HuH-7.5 (cell line): ENCODE data around the gene NMUR1.

ENCODE experiments used
- DNase-seq: peaks from one replicate; pipeline ENCODE4 v3.0.0; 2011; ENCODE audit warnings: low spot score

Gene NMUR1

DNA sequence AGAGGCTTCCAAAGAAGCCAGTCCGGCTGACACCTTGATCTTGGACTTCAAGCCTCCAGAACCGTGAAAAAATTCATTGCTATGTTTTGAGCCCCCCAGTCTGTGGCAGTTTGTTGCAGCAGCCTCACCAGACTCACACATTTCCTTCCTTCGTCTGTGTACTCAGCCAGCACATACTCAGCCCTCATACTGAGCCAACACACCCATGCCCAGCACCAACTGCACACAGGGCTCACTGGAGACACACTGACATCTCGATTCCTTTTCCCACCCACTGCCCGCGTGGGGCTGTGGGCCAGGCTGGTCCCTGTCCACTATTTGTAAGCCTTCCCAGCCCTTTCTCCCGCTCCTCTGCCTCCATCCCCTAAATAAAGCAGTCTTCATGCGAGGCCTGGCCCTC is 24.1 kb upstream of the NMUR1 start:
- no peak for DNase-seq

DNA sequence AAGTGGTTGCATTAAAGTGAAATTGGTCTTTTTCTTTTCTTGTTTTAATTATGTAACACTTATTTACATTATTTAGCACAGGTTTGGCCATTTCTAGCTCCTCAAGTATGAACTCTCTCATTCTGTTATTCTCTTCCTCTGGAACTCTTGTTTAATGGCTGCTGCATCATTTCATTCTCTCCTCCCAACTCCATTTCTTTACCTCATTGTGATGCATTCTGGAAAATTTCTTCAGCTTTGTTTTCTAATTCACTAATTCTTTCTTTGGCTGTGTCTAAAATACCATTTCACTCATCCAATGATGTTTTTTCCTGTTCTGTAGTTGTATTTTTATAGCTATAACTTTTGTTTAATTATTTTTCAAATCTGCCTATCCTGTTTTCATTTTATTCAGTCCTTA is 22.5 kb upstream of the NMUR1 start:
- DNase-seq = no peak

DNA sequence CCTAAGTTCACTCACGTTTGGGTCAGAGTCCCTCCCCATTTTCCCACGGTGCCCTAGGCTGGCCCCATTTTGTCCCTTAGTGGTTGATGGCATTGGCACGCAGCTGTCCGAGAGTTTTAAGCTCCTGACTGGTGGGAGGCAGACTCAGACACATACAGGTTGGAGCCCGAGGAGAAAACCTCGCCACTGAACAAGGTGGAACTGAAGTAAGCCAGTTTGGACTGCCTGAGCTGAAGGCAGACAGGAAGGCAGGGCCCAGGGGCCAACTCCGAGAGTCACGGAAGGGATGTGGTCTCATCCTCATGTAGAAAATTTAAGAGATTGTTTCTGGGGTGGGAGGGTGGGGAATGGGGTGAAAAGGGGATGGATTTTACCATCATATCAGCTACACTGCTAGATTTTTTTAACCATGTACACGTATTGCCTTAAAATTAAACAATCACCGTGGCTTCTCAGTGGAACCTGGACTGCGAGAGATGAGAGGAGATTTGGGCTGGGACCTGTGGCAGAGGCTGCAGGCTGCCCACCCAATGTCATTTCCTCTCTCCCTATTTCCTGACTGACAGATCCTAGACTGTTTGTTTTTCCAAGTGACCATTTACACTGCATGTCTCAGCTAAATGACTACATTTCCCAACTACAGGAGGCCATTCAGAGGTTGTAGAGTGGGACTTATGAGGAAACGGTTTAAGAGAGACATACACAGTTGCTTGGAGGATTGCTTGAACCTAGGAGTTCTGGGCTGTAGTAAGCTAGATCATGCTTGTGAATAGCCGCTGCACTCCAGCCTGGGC is 19.4 kb upstream of the NMUR1 start:
- DNase-seq = no peak

DNA sequence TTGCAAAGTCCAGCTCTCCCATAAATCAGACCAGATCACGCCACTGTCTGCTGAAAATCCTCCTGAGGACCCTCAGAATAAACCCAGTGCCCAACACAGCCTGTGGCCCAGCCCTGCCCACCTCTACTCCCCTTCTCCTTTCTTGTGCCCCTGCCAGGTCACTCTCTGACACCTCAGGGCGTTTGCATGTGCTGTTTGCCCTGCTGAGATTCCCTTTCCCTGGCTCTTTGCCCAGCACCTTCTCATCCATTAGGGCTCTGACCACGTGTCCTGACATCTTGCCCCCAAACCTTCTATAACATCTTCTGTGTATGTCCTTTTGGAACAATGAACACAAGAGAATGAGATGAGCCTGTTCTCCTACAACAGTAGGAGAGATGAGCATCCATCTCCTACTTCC is 18.5 kb upstream of the NMUR1 start:
- DNase-seq = no peak

DNA sequence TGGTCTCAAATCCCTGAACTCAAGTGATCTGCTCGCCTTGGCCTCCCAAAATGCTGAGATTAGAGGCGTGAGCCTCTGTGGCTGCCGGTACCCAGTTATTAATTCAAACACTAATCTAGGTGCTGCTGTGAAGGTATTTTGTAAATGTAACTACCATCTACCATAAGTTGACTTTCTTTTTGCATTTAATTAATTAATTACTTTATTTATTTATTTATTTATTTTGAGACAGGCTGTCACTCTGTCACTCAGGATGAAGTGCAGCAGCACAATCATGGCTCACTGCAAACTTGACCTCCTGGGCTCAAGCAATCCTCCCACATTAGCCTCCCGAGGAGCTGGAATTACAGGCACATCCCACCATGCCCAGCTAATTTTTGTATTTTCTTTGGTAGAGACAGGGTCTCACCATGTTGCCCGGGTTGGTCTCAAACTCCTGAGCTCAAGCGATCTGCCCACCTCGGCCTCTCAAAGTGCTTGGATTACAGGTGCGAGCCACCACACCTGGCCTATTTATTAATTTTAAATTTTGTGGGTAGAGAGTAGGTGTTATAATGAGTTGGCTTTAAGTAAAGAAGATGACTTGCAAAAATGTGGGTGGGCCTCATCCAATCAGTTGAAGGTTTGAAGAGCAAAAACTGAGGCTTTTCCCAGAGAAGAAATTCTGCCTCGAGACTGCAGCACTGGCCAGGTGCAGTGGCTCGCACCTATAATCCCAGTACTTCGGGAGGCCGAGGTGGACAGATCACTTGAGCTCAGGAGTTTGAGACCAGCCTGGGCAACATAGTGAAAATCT is 17.3 kb upstream of the NMUR1 start:
- no peak for DNase-seq

DNA sequence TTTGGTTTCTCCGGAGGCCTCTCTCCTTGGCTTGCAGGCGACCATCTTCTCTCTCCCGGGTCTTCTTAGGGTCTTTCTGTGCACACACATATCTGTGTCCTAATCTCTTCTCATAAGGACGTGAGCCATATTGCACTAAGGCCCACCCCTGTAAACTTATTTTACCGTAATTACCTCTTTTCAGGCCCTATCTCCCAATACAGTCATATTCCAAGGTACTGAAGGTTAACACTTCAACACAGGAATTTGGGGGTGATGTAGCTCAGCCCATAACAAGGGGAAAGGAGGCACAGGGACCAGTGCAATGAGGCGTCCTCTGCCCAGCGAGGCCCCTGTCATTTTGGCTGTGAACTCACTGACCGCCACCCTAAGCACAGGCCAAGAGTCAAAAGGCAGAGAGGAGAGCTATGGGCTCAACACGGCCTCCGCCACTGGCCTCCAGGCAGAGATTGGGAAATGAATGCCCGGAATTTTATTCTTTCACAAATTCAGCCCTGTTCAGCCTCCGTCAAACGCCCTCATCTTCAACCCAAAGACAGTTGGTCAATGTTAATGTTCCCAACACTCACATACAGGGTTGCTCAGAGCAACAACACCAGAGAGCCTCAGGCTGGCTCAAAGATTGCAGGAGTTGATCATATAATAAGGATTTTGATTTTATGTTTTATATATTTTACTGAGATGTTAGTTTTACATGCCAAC is 15.9 kb upstream of the NMUR1 start:
- DNase-seq = no peak

DNA sequence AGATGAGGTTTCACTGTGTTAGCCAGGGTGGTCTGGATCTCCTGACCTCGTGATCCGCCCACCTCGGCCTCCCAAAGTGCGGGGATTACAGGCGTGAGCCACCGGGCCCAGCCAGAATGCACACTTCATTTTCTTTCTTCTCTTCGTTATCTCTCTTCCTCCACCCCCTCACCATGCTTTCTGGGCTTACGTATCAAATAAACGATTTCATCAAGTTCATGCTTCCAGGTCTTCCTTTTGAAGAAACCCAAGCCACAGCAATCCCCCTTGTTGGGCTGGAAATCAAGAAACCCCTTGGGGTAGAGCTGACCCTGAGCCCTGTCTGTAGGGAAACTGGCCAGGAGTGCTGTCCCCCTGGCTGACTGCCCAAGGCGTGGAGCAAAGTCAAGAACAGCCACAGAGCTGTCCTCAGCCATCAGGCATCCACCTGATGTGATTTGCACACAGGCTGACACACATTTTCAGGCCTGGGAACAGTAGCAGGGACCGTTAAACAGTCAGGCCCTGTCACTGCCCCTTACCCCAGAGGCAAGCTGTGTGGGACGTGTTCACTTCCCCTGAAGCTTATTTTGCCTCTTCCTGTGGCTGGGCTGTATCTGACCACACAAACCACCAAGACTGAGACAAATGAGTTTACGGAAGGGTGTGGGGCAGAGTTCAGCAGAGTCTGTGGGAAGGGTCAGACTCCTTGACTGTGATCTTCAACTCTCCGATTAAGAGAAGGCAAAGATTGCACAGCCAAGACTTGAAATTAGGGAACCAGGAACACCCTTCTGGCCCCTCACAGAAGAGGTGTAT is 15.1 kb upstream of the NMUR1 start:
- DNase-seq = no peak

DNA sequence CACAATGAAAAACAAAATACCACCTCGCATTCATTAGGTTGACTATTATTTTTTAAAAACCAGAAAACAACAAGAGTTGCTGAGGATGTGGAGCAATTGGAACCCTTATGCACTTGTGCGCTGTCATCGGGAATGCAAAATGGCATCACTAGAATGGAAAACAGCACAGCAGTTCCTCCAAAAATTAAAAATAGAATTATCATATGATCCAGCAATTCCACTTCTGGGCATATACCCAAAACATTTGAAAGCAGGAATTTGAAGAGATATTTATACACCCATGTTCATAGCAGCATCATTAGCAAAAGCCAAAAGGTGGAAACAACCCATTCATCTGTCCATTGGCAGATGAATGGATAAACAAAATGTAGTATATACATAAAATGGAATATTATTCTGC is 11.9 kb upstream of the NMUR1 start:
- no peak for DNase-seq

DNA sequence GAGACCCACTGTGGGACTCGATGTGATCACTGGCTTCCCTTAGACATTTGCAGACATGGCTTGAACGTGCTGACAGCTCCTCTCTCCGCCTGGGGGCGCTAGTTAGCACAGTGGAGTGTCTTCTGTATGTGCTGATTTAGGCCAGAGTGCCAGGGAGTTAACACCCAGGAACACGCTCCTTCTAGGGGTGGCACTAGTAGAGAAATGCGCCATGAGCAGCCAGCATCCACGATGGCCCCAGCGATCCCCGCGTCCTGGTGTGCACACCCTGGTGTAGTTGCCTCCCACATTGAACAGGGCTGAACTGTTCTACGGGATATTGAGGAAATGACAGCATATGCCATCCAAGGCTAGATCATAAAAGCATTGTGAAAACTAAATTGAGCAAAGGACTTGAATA is 11.4 kb upstream of the NMUR1 start:
- DNase-seq = no peak

DNA sequence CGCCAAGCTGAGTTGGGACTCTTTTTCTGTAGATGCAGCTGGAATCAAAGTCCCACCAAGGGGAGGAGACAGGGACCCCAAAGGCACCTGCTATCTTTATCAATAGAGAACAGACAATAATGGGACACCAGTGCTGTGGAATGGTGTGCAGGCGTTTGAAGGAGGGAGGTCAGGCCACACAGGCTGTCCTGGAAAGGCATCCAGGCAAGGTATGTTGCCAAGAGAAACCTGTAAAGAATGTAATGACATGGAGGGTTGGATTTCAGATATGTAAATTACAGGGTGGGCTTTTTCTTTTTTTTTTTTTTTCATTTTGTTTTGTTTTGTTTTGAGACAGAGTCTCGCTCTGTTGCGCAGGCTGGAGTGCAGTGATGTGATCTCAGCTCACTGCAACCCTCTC is 9.7 kb upstream of the NMUR1 start:
- no peak for DNase-seq

DNA sequence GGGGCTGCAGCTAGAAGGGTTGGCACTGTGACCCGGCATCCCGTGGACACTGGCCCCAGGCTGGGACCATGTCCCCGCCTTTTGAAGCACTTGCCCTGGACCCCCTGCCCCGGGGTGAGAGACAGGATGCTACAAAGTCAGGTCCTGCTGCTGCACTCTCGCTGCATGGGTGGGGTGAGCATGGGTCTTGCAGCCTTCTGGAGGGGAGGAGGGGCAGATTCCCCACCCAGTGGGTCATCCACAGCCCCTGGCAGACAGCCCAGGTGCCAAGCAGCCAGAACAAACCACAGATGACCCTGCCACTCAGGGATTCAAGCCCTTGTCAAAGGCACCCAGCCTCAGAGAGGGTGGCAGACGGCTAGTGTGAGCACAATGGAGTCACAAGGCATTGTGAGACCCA is 5.7 kb upstream of the NMUR1 start:
- DNase-seq = no peak

DNA sequence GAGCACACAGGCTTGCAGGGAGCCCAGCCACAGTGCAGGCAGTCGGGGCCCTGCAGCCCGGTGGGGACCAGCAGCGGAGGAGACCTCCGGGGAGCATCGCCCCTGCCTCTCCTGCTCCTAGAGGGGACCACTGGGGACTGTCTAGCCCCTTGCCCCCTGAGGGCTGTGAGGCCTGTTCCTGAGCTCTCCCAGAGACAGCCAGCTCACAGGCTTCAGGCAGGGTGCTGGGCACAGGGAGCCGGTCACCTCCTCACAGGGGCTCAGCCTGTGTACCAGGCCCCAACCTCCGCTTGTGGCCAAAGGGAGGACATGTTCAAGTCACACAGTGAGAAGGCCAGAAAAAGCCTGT is 3.5 kb upstream of the NMUR1 start:
- DNase-seq = no peak

DNA sequence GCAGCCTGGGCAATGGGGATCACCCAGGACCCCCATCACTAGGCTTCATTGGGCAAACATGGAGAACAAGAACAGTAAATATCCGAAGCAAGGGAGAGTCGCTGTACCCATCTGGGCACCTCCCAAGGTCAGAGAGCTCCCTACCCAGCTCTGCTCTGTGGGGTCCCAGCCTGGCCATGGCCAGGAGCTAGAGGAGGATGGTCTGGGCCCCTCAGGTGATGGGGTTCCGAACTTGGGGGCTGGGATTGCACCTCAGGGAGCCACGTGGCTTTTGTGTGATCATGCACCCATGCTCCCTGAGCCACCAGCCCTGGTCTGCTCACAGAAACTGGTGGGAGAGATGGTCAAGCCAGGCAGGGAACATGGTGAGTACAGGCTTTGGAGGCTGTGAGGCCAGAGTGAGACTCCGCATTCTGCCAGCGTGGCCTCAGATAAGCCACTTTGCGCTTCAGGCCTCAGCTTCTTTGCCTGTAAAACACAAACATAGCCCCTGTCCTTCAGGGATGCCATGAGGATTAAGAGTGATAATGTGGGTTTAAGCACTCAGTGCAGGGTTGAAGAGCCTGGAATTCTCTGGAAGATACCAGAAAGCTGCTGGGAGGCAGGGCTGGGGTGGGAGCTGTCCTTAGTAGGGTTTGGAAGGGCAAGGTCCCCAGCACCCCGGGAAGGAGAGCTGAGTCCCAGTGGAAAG is 3.0 kb upstream of the NMUR1 start:
- DNase-seq = no peak

DNA sequence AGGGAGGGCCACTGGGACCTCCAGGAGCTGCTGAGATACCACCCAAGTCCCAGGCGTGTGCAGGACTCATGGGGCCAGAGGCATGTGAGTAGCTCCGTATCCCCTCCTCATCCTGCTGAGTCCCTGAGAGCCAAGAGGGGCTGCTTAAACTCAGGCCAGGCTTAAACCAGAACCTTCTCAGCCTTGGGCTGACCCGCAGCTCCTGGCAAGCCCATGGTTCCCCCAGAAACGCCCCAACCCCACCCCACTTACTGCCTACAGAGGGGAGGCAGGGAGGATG is 2.5 kb upstream of the NMUR1 start:
- DNase-seq = no peak

DNA sequence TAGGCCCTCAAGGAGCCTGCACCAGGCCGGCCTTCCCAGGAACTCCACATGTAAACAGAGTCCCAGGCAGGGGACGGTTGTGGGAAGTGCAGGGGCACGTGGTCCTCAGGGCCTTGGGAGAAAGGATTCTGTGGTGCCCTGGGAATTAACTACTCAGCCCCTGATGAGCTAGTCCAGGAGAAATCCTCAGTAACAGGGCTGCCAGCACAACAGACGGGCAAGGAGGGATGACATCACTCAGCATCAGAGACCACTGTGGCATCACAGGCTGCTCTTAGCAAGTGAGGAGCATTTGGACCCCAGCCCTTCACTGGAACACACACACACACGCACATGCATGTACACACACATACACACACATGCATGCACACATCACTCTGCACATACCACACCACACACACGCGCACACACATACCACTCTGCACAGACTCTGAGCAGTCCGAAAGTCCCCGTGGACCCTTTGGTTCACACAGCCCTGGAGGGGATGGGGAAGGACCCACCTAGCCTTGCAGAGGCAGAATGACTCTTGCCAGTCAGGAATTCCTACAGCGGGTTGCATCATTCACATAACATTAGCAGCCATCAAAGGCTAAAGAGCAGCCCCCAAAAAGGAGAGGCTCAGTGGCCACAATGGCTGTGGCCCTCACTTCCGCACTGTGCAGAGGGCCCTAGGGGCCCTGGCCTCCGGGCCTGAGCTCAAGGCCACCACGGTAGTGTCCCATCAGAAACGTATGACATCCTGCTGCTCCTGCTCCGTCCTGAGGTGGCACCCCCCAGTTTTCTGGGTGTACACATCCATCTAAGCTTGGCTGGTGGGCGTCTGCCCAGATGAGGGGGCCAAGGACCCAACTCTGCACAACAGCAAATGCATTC is 1.9 kb upstream of the NMUR1 start:
- DNase-seq = no peak

DNA sequence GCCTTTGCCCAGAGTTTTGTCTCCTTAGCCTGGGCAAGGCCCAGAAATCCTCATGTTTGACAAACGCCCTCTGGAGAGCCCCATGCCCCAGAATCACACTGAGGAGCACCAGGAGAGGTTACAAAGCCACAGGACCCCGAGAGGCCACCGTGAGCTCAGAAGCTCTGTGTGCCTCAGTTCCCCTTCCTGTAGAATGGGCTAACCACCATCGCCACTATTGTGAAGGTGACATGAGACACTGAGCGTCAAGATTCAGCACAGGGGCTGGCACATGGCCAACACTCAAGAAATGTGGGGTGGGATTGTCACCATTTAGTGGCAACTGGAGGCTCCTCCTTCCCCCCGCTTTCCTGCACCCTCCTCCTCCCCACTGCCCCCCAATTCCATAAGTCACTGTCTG is 1.2 kb upstream of the NMUR1 start:
- DNase-seq = no peak

DNA sequence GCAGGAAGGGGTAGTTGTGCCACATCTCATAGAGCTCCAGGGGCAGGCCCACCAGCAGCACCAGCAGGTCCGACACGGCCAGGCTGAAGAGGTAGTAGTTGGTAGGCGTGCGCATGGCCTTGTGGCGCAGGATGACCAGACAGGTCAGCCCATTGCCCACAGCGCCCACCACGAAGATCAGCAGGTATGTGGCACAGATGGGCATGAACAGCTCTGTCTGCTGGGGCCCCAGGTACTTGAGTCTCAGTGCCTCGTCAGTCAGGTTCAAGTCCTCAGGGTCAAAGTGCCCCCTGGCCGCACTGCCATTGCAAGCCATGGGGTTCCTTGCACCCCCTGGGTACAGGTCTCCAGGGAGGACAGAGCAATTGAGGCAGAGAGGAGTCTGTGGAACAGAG is 1.6 kb downstream of the NMUR1 start:
- DNase-seq = no peak

DNA sequence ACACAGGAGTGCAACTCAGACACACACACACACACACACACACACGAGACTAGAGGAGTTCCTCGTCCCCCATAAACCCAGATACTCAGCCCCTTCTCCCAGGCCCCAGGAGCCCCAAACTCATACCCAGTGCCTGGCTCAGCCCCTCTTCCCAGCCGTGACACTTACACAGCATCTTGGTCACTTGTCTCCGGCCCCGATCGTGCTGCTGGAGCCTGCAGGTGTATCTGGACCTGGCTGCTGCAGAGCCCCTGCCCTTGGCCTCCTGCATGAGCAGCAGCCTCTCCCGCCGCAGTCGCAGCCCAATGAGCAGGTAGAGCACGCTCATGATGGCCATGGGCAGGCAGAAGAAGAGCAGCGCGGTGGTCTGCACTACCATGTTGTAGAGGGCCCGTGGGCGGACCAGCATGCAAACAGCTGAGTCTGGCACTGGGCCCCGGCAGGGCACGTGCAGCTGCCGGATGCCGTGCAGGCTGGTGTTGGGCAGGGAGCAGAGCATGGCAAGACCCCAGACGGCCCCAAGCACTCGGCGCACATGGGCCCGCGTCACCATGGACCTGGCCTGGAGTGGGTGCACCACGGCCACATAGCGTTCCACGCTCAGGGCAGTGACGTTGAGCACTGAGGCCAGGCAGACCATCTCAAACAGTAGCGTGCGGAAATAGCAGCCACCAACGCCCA is 2.1 kb downstream of the NMUR1 start:
- DNase-seq = no peak

DNA sequence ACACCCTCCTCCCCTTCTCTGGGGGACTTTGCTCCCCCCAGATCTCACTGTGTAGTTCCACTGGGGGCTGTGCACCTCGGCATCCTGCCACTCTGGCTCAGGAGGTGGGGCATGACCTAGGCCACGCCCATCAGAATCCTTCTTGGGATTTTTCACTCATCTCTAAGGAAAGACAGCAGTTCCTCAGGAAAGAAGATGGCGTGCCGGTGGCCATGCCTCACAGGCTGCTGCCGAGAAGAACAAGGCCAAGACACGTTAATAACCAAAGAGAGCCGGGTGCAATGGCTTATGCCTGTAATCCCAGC is 3.2 kb downstream of the NMUR1 start:
- DNase-seq = no peak

DNA sequence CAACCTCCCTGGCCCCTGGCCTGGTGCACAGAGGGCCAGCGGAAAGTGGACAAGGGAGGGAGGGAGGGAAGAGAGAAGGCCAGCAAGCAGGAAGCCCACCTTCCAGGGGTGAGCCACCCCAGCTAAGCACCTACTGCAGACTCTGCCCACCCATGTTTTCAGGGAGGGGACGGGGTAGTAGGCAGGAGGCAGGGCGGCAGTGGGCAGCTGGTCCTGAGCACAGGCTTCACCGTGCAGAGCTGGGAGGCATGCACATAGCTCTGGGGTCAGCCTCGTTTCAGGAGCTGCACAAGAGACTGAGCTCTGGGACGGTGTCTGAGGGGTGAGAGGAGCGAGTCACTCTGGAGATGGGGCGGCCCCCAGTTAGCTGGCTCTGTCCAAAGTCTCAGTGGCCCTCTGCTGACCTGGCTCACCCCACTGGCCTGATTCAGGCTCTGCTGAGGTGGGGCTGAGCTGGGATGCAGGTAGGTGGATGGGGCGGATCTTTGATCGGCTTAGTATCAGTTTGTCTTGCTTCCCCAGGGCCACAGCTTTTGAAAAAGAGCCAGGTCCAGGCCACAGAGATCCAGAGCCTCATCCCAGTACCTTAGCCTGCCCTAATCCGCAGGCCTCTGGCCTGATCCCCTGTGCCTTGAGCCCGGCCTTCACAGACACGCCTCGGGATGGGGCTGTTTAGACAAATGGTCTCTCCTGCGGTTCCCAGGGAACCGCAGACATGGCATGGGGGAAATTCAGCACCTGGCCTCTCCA is 3.7 kb downstream of the NMUR1 start:
- DNase-seq = no peak
